ENCODE measurements around the gene HECTD1.
A peak's percentile ranks its signal among the peaks of the same experiment; 100 is the strongest.
"Not testable (repeated sequence)": the region's sequence is repeated elsewhere in the genome, so short reads cannot be mapped to it uniquely, and the experiment has no call there.

Gene HECTD1

DNA sequence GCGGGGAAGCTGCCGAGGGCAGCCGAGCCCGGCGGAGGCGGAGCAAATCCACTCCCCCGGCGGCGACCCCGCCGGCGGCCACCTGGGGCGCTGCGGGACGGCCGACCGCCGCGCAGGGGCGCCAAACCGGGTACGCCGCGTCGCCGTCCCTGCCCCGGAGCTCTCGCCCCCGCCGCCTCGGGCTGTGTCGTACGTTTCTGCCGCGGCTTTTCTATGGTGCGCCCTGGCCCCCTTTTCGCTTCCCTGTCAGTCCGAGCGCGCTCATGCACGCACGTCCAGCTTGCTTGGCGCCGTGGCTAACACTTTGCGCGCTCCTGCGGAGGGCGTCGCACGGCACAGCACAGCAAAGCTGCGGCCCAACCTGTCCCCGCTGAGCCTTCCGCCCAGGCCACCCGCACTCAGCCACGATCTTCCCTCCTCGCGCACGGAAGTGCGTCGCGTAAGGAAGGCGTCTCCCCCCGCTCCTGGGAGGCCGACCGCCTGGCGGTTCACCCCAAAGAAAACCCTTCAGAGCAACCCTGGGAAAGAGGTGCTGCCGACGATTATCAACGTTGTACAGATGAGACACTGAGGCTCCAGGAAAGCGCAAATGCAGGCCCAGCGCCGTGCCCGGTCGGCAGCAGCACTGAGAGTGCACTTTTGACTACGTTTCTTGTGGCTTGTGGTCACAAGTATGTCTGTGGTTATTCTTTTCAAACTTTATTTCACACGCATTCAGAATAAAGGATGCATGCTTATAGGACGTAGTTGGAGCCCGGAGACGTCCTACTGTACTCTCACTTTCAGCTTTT lies at the start of gene HECTD1:
TSS of gene HECTD1 (minus strand) at position 39 of the 791 bp plus-strand sequence. CDS start 1,857 bp downstream, outside the sequence.
- peak; percentile 85 for DNase-seq

DNA sequence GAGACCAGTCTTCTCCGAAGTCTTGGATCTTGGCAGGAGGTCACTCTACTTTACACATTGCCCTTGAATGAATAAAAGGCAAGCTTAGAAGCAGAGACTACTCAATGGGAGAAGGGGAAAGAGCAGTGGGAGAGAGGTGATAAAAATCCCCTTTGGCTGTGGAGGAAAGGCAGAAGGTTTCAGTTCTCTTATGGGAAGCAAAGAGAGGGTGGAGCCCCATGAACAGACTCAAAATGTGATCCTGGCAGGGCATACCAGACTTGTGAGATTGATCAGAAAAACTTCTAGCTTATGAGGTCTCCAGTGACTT lies 49.6 kb upstream of the HECTD1 start:
- no peak for DNase-seq

DNA sequence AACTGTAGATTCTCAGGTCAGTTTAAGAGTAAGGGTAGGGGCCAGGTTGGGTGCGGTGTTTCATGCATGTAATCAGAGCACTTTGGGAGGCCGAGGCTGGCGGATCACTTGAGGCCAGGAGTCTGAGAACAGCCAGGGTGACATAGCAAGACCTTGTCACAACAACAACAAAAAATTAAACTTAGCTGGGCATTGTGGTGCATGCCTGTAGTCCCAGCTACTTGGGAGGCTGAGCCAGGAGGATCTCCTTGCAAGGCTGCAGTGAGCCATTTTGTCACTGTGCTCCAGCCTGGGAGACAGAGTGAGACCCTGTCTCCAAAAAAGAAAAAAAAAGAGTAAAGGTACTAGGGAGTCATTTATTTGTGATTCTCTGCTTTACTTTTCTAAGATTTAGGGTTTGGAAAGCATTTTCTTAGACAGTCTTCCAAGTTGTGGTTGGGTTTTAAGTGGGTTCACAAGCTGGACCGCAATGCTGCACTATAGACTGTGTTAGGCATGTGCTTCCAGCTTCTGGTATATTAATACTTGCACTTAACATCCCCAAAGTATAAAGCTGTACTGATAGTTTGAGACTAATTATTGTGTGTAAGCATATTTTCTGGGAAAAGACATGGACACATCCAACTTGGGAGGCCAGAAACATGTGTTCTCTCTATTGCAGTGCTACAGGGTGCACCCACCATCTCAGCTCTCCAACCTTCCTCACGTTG lies 49.1 kb upstream of the HECTD1 start:
- DNase-seq, result no peak

DNA sequence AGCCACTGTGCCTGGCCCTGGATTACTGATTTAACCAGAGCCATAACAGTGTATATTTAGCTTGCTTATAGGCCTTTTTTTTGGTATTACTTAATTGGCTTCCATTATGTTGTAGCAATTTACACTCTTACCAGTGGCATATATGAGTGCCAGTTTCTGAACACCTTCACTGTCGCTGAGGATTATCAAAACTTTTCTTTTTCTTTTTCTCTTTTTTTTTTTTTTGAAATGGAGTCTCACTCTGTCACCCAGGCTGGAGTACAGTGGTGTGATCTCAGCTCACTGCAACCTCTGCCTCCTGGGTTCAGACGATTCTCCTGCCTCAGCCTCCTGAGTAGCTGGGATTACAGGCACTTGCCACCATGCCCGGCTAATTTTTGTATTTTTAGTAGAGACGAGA lies 48.3 kb upstream of the HECTD1 start:
- not testable (repeated sequence) for DNase-seq

DNA sequence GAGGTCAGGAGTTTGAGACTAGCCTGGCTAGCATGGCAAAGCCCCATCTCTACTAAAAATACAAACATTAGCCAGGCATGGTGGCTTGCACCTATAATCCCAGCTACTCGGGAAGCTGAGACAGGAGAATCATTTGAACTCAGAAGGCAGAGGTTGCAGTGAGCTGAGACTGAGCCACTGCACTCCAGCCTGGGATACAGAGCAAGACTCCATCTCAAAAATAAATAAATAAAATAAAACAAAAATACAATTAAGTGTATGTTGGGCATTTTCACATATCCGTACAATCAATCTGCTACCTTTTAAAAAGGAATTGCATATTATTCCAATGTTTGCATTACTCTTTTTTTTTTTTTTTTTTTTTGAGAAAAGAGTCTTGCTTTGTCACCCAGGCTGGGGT lies 47.7 kb upstream of the HECTD1 start:
- DNase-seq, result no peak

DNA sequence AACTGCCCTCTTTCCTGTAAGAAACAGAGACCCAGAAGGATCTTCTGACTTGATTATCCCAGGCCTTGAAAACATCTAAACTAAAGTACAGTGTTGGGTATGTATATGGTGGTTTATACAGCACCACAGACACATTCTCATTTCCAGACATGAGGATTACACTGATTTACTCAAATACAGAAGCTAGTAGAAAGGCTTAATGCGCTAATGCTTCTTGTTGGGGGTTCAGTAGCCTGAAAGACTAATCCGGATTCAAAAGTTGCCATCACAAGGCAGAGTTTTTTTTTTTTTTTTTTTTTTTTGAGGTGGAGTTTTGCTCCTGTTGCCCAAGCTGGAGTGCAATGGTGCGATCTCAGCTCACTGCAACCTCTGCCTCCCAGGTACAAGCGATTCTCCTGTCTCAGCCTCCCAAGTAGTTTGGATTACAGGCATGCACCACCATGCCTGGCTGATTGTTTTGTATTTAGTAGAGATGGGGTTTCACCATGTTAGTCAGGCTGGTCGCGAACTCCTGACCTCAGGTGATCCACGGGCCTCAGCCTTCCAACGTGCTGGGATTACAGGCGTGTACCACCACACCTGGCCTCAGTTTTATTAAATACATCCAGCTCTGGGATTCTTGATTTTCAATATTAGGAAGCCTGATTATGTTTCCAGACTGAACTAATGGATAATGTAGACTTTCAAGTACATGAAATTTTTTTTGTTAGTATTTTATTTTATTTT lies 46.3 kb upstream of the HECTD1 start:
- DNase-seq, result no peak

DNA sequence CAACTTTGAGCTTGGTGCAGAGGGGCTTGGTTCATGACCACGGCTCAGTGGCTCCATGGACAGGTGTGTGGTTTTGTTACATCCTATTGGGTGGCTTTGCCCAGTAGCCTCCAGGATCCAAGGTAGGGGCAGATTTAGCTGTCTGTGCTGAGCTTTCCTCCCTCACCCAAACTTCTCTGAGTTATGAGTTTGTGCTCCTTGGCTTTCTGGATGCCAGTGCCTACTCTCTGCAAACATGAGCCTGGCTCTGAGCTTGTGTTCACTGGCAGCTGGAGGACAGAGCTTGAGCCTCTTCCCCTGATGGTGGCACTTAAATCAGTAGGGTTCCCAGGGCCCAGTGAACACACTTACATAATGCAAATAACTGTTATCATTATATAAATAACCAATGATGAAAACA lies 45.3 kb upstream of the HECTD1 start:
- DNase-seq, result no peak

DNA sequence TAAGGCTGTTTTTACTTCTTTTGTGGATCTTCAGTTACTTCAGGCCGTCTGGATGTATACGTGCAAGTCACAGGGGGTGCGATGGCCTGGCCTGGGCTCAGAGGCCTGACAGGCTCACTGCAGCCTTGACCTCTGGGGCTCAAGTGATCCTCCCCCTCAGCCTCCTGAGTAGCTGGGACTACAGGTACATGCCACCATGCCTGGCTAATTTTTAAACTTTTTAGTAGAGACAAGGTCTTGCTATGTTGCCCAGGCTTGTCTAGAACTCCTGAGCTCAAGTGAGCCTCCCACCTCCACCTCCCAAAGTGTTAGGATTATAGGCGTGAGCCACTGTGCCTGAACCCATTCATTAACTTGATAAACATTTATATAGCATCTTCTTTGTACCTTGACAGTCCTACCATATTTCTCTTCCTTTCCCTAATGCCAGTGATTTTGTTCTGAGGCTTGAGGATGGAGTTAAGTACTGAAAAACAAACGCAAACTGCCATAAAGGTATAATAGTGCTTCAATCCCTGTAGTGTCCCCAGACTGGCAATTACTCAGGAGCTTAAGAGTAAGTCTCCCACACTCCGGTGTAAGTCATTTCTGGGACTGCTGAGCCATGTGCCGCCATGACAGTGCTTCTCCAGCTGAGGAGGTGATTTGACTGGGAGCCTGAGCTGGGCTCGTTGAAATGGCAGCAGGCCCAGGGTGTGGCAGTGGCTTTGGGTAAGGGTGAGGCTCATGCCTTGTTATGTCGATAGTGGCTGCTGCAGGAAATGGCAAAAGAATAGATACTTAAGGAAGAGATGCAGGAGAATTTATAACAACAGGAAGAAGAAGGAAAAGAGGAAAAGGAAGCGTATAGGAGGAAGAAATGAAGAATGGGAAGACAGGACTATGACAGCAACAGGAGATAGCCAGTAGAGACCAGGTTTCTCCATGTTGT lies 43.7 kb upstream of the HECTD1 start:
- DNase-seq, result no peak

DNA sequence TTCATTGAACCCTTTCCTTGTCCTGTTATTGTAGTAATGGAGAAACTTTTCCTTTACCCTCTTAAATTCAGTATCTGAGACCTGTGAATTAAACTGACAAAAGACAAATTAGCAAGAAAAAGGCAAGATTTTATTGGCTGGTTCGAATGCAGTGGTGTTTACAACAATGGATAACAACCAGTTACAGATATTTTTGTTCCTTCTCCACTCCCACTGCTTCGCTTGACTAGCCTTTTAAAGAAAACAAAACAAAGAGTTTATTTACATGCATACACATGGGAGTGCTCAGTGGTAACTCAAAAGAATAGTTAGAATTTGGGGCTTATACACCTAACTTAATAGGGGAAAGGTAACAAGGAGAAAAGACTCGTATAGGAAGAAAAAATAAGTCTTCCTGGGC lies 37.0 kb upstream of the HECTD1 start:
- DNase-seq, result no peak

DNA sequence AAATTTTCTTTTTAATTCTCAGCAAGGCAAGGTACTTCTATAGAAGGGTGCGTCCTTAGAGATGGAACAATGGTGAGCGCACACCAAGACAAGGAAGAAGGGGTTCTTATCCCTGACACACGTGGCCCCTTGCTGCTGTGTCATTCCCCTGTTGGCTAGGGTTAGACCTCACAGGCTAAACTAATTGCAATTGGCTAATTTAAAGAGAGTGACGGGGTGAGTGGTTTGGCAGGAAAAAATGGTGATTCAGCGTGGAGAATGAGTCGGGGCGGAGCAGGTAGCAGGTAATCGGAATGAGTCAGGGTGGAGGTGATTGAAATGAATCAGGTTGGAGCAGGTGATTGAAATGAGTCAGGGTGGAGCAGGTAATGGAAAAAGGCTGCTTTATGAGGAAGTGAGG lies 36.3 kb upstream of the HECTD1 start:
- no peak for DNase-seq

DNA sequence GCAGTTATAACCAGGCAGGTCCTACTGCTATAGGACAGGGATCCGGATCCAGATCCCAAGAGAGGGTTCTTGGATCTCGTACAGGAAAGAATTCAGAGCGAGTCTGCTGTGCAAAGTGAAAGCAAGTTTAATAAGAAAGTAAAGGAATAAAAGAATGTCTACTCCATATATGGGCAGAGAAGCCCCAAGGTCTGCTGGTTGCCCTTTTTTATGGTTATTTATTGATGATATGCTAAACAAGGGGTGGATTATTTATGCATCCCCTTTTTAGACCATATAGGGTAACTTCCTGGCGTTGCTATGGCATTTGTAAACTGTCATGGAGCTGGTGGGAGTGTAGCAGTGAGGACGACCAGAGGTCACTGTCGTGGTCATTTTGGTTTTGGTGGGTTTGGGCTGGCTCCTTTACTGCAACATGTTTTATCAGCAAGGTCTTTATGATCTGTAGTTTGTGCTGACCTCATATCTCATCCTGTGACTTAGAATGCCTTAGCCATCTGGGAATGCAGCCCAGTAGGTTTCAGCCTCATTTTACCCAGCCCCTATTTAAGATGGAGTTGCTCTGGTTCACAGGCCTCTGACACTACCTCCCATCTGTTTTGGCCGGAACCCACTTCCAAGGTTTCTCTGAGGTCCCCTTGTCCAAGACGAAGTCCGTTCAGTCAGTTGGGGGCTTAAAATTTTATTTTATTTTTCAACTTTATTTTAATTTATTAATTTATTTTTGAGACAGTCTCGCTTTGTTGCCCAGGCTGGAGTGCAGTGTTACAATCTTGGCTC lies 34.8 kb upstream of the HECTD1 start:
- not testable (repeated sequence) for DNase-seq

DNA sequence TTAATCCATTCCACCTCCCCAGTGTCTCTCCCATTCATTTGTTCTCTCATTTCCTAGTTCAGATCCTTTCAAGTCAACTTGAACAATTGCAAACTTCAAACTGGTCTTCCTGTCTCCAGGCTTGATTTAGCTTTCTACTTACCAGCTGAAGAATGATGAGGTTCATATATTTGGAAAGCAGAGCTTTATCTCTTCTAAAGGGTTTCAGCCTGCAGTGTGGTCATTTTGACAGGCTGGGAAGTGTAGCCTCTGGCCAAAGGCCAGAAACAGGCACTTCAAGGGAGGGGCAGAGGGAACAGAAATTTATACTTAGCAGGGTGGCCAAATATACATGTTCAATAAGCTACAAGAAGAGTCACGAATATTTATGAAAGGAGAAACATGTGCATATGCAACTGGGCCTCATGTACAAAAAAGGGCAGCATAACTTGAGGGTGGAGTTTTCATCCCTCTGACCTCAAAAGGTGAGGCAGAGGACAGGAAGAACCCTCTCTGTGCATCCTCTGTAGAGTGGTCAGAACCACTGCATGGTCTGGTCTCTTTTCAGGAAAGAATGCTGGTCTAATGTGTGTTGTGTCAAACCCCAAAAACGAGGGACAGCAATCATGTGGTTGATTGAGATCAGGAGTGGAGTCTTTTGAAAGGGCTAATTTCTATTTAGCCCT lies 34.0 kb upstream of the HECTD1 start:
- no peak for DNase-seq

DNA sequence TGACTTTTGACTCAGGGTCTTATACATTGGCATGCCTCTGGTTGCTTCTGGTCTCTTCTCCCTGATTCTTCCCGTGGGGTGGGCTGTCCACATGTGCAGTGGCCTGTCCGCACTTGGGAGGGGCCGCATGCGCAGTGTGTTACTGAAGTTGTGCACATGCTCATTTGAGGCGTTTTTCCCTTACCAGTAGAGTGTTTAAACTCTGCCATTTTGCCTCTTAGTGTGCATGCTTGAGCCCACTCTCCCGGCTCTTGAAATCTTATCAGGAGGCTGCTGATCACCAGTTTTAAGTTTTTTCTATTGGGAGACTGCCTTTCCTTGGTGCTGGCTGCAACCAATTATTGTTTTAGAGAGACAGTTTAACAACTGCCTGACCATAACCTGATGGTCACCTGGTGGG lies 32.1 kb upstream of the HECTD1 start:
- DNase-seq, result no peak

DNA sequence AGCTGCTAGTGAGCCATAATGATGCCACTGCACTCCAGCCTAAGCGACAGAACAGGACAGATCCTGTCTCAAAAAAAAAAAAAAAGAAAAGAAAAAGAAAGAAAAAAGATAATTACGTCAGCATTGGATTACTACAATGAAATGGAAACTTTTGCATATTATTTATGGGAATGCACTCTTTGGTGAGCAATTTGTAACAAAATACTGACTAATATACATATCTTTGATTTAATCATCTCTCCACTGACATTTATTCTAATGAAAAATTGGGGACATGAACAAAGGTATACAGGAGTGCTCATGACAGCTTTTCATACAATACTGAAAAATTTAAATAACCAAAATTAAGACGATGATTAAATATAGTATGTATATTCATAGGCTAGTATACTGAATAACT lies 27.9 kb upstream of the HECTD1 start:
- DNase-seq, result no peak

DNA sequence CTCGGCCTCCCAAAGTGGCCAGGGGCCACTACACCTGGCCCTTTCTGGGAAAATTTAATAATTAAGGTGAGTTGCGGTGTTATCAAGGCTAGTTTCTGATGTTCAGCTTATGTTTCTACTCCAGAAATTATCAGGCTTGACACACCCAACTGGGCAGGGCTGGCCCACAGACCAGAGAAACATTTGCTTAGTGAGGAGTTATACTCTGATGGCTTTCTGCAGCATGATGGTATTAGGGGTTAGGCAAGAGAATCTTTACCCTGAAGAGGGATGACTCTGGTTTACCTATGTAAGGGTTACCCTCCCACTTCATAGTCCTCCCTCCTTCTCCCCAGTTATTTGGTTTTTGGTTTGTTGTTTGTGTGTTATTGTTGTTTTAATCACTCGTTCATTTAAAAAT lies 24.5 kb upstream of the HECTD1 start:
- DNase-seq, result no peak

DNA sequence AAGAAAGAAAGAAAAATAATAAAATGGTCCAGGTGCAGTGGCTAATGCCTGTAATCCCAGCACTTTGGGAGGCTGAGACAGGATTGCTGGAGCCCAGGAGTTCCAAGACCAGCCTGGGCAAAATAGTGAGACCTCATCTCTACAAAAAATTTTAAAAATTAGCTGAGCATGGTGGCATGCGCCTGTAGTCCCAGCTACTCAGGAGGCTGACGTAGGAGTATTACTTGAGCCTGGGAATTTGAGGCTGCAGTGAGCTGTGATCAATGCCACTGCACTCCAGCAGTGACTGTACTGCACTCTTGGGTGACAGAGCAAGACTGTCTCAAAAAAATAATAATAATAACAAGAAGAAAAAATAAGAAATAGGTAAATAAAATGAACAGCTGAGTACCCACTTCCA lies 23.7 kb upstream of the HECTD1 start:
- not testable (repeated sequence) for DNase-seq

DNA sequence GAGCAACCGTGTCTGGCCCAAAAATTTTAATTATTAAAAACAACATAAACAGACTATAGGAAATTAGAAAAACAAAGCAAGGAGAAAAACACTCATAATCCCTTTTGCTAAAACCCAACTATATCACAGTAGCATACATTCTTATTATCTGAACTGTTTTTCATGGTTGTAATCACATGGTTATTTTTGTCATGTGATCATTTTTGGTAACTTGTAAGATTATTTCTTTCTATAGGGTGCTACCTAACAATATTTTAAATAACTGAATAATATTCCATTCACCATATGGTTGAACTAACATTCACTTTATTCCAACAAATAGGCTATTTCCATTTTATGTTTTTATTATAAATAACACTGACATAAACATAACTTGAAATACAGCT lies 23.0 kb upstream of the HECTD1 start:
- DNase-seq, result no peak

DNA sequence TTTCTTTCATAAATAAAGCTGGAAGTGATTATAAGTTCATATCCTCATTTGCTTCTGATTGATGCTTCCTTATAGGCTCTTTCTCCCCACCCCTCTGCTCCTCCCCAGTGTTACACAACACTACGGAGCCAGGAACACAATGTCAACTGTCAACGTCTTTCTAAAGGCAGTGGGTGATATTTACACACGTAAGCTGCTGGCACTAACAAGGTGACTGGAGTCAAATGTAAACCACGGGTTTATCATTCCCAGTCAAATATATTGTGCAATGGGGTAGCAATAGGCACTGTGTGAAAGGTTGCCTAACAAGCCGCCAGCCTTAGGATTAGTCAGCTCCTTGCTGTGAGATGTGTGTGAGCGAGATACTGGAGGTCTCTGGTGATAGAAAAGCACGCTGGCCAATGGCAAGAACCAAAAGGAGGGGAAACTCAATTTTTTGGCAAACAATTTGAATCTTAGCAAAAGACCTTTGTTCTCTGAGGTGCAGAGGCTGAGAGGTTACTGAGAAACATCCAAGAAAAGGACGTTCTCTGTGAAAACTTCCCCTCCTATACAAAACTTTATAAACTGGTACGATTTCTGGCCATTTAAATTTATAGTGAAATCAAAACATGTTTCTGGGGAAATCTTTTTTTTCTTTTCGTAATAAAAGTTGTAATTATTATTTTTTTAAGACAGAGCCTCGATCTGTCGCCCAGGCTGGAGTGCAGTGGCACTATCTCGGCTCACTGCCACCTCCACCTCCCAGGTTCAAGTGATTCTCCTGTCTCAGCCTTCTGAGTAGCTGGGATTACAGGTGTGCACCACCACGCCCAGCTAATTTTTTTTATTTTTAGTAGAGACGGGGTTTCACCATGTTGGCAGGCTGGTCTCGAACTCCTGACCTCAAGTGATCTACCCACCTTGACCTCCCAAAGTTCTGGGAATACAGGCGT lies 22.3 kb upstream of the HECTD1 start:
- DNase-seq, result peak; percentile 83 to 86

DNA sequence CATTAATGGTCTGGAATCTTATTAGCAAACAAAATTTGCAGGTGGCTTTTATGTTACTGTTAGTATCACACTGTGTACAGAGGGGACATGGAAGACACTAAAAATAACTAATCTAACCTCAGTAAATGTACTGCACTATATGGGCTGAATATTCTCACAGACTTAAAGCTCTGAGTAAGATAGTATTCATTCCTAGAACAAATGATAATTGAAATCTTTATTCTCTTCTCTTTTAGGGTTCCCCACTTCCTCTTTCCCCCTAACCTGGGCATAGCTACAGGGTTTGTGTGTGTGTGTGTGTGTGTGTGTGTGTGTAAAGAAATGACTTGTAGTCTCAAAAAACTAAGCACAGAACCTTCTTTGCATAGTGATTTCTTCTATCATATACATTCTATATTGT lies 21.4 kb upstream of the HECTD1 start:
- DNase-seq, result peak in 1 of 2 experiments; percentile 29

DNA sequence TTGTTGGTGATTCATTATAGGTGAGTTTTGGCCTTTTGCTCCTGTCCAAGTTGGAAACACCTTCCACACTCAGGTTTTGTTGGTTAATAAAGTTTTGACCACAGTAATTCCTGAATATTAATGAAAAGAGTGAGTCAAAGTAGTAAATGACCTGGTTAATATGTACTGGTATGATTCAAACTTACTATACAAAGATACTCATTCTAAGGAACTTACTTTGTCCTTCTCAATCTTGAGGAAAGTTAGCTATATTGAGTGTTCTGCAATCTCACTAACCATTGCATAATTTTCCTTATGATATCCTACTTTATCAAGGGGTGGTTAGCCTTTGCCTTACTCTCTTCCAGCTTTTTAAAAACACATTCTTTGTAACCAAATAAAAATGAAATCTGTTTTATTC lies 20.9 kb upstream of the HECTD1 start:
- DNase-seq, result no peak
